HG02759 (cell line): ENCODE results near the gene ZNF629.

Experiments
- ATAC-seq: cut with Tn5 transposase; IDR thresholded peaks from one replicate; pipeline ENCODE4 v1.9.1; 2021; ENCODE audit warnings: mild to moderate bottlenecking, moderate library complexity; ENCODE audit not compliant: unreplicated experiment

The ZNF629 gene

DNA sequence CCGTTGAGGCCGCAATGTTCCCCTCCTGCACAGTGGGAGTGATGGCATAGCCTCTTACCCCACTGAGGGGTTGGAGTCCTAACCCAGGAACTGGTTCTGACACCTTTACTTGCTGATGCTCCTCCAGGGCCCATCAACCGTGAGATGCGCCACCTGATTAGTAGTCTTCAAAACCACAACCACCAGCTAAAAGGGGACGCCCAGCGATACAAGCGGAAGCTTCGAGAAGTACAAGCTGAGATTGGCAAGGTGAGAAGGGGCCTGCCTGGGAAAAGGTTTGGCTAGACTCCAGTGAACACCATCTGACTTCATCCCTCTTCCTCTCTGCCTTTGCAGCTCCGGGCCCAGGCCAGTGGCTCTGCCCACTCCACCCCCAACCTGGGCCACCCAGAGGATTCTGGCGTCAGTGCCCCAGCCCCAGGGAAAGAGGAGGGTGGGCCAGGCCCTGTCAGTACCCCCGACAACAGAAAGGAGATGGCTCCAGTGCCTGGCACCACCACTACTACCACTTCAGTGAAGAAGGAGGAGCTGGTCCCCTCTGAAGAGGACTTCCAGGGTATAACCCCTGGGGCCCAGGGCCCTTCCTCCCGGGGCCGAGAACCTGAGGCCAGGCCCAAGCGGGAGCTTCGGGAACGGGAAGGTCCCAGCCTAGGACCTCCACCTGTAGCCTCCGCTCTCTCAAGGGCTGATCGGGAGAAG lies 19.1 kb downstream of the ZNF629 start:
- no peak for ATAC-seq

- ATAC-seq: no peak
Observed at GRCh38 chr16:30766933-30767284, 20.1 kb downstream of the ZNF629 start.

GRCh38 chr16:30766206-30766932 lies 20.6 kb downstream of the ZNF629 start:
- ATAC-seq: no peak

GRCh38 chr16:30764816-30765465 lies 22.1 kb downstream of the ZNF629 start:
- ATAC-seq: no peak

- ATAC-seq: no peak
Observed at GRCh38 chr16:30764086-30764485, 22.9 kb downstream of the ZNF629 start.

DNA sequence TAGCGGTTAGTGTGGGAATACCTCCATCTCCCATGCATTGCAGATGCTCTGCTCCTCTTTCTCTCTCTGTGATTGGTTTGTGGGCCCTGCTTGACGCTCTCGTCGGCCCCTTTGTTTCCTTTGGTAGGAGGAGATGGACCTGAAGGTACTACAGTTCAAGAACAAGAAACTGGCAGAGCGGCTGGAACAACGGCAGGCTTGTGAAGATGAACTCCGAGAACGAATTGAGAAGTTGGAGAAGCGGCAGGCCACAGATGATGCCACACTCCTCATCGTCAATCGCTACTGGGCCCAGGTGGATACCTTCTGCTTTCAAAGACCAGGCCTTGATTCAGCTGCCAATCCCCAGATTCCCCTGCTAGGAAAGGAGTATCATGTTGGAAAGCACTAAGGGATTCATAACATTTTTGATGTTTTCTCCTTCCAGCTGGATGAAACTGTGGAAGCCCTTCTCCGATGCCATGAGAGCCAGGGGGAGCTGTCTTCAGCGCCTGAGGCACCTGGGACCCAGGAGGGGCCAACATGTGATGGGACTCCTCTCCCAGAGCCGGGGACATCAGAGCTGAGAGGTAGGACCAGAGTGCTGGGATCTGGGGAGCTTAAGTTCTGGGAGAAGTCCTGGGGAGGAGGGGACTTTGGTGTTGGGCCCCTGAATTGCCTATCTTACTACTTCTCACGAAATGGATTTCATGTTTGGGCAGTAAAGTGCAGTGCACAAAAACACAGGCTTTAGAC lies 23.8 kb downstream of the ZNF629 start:
- ATAC-seq: no peak

DNA sequence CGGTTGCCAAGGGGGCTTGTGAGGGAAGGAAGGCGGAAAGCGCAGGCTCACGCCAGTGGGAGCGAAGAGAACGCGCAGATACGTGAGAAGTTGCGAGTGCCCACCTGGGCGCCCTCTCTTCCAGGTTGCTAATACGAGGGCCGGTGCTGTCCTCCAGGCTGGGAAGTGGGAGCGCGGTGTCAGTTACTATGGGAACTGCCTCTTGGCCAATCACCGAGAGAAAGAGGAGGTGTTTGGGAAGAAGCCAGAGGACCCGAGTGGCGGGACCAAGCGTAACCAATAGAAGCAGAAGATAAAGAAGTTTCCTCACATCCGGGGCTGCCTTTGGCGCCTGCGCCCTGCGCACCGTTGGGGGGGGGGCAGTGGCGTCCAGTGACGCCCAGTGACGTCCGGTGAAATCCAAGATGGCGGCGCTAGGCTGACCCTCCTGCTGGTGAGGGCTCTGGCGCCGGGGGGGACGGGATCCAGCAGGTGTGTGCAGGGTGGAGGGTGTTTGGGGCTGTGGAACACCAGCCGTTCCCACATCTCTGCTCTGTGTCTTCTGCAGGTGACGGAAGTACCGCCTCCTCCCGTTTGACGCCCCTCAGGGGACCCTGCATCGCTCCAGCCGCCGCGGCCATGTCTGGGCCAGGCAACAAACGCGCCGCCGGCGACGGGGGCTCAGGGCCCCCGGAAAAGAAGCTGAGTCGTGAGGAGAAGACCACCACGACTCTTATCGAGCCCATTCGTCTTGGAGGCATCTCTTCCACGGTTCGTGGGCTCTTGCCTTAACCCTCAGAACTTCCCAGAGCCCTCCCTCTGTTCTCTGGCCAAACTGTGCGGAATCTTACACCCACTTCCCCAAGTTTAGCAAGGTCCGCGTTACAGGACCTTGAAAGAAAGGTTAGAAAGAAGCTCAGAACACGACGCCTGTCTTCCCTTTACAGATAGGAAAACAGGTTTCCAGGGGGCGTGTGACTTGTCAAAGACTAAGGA lies 24.8 kb downstream of the ZNF629 start, which contains the start of the genes CFAP119 and RNF40:
Gene CFAP119, minus strand, starts transcription at position 135 of the 975 bp plus-strand sequence. CDS start 314 bp downstream, outside the sequence.
Gene RNF40, plus strand, starts transcription at position 395 of the 975 bp plus-strand sequence. Its CDS starts 224 bp downstream, at position 619.
- peak; percentile 88 for ATAC-seq

DNA sequence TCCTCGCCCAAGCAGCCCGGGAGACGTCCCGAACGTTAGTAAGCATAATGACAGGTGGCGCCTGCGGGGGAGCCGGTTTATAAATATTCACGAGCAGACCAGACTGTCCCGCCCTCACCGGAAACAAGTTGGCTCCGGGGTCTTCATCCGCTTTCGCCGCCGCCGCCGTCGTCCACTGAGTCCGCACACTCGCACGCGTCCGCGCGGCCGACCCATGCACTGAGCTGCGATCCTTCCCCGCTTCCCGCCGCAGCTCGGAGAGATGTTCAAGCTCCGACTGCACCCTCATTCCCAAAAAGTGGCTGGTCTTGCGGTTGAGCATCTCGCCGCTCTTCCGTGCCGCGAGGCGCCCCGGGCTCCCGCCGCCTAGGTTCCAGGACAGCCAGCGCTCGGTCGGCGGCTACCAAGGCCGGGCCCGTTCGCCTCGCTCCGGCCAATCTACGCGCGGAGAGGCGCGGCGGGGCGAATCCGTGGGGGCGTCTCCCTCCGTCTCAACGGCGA lies 25.5 kb downstream of the ZNF629 start:
- ATAC-seq: peak; percentile 42

GRCh38 chr16:30760577-30761426 lies 26.2 kb downstream of the ZNF629 start:
- ATAC-seq: no peak

DNA sequence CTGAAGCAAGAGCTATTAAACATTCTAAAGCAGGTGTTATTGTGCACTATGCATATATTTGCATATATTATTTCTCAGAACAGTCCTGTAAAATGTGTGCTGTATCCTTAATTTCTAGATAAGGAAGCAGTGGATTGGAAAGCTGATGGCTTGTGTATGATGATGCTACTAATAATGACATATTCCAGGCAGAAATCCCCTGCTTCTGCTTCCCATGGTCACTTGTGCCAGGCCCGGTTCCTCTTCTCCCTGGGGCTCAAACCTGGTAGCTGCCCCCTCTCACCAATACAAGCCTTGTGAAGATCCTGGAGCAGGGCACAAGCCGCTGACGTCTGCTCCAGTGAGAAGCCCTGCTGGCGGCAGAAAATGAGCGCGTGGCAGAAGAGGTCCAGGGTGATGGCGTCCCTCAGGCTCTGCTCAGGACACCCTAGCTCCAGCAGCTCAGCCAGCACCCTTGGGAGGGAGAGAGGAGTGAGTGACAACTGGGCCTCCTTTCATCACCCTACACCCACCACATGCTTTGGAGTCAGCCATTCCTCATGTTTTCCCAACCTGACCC lies 26.9 kb downstream of the ZNF629 start:
- ATAC-seq: no peak

DNA sequence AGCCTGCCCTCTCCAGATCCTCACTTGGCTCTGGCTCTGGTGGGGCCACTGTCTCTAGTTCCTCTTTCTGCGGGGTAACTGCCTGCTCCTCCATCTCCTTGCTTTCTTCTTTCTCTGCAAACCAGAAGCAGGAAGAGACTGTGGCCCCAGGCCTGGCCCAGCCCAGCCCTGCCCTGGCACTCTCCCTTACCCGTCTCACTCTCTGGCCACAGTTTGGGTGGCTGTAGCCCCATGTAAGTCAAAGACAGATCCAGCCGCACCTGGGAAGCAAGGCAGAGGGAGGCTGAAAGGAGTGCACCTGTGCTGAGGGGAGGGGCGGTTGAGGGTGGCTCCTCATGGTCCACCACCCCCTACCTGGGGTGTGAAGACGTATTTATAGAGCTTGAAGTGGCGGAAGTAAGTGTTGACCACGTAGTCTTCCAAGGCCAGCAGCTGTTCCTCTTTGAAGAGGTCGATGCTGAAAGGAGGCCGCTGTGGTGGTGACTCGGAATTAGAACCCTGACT lies 28.0 kb downstream of the ZNF629 start:
- no peak for ATAC-seq

- ATAC-seq: no peak
Observed at GRCh38 chr16:30757316-30757715, 29.7 kb downstream of the ZNF629 start.

- ATAC-seq: no peak
Observed at GRCh38 chr16:30756781-30757100, 30.3 kb downstream of the ZNF629 start.

GRCh38 chr16:30755955-30756780 lies 30.8 kb downstream of the ZNF629 start:
- ATAC-seq: no peak

DNA sequence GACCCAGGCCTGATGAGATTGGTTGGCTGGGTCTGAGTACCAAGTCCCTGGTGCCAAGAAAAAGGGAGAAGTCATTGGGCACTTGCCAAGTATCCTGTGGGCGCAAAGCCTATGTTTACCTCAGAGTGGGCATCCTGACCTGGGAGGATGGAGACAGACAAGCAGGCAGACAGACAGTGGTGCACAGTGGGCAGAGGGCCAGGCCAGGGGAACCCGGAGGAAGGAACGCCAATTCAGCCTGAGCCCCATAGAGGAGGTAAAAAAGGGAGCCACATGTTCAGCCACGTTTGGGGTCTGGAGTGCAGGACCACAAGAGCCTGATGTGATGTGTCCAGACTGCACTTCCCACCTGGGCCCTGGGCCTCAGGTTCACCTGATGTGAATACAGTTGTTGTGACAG lies 33.4 kb downstream of the ZNF629 start:
- no peak for ATAC-seq

GRCh38 chr16:30750876-30751465 lies 36.0 kb downstream of the ZNF629 start:
- no peak for ATAC-seq

DNA sequence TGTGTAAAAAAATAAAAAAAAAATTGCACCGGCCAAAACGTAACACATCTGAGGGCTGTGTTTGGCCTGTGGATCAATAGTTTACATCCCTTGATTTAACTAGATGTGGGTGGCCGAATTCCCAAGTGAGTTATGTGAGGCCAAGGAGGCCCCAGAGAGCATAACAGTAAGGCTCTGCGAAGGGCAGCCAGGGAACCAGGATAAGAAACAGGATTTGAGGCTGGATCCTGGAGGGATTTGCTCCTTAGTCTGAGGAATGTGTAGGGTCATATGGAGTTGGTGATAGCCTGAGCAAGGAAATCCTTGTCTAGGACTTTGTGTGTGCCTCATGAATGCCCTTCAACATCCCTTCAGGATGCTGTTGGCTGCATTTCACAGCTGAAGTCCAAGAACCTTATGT lies 36.8 kb downstream of the ZNF629 start:
- no peak for ATAC-seq
